Measurements from ENCODE around the gene TSNAXIP1.

DNA sequence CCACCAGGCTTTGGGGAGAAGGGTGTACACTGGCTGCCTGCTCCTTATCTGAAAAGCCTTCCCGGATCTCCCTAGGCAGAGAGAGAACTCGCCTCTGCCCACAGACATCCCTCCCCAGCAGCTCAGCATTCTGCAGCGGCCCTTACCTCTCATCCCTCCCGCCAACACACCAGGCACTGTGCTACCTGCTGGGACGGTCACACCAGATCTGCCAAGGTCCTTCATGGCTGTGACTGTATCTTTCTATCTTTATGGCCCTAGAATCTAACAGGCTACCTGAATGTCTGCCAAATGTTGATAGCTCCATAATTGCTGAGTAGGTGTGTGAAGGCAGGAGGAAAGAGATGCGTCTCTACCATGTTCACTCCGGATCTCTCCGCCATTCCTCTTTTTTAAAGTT, 7.9 kb downstream of the TSNAXIP1 start:
- TF ChIP-seq POLR2AphosphoS5 (IDR thresholded peaks at IDR 0.05; ENCODE audit: low read depth, low read length) = no peak
- TF ChIP-seq POLR2A (IDR thresholded peaks at IDR 0.05; ENCODE audit: borderline replicate concordance, extremely low read depth, insufficient read depth, insufficient read length) = no peak
- TF ChIP-seq ZNF274 (IDR thresholded peaks at IDR 0.05; ENCODE audit: low read depth, low read length) = no peak
- TF ChIP-seq JUND (IDR thresholded peaks at IDR 0.05) = no peak
- TF ChIP-seq CBX3 (IDR thresholded peaks at IDR 0.05; ENCODE audit: low read depth) = no peak
- TF ChIP-seq, protein P1, sequence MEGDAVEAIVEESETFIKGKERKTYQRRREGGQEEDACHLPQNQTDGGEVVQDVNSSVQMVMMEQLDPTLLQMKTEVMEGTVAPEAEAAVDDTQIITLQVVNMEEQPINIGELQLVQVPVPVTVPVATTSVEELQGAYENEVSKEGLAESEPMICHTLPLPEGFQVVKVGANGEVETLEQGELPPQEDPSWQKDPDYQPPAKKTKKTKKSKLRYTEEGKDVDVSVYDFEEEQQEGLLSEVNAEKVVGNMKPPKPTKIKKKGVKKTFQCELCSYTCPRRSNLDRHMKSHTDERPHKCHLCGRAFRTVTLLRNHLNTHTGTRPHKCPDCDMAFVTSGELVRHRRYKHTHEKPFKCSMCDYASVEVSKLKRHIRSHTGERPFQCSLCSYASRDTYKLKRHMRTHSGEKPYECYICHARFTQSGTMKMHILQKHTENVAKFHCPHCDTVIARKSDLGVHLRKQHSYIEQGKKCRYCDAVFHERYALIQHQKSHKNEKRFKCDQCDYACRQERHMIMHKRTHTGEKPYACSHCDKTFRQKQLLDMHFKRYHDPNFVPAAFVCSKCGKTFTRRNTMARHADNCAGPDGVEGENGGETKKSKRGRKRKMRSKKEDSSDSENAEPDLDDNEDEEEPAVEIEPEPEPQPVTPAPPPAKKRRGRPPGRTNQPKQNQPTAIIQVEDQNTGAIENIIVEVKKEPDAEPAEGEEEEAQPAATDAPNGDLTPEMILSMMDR (IDR thresholded peaks at IDR 0.05 in 2 of 3, conservative IDR thresholded peaks at IDR 0.05 in 1 of 3; ENCODE audit: borderline replicate concordance in 1 of 3, insufficient read depth in 1 of 3, low read depth in 2 of 3, low read length in 2 of 3) = no peak
